ENCODE measurements around the gene ISCA2.
"Not testable (repeated sequence)": the region's sequence is repeated elsewhere in the genome, so short reads cannot be mapped to it uniquely, and the experiment has no call there.

The ISCA2 gene, protein sequence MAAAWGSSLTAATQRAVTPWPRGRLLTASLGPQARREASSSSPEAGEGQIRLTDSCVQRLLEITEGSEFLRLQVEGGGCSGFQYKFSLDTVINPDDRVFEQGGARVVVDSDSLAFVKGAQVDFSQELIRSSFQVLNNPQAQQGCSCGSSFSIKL

DNA sequence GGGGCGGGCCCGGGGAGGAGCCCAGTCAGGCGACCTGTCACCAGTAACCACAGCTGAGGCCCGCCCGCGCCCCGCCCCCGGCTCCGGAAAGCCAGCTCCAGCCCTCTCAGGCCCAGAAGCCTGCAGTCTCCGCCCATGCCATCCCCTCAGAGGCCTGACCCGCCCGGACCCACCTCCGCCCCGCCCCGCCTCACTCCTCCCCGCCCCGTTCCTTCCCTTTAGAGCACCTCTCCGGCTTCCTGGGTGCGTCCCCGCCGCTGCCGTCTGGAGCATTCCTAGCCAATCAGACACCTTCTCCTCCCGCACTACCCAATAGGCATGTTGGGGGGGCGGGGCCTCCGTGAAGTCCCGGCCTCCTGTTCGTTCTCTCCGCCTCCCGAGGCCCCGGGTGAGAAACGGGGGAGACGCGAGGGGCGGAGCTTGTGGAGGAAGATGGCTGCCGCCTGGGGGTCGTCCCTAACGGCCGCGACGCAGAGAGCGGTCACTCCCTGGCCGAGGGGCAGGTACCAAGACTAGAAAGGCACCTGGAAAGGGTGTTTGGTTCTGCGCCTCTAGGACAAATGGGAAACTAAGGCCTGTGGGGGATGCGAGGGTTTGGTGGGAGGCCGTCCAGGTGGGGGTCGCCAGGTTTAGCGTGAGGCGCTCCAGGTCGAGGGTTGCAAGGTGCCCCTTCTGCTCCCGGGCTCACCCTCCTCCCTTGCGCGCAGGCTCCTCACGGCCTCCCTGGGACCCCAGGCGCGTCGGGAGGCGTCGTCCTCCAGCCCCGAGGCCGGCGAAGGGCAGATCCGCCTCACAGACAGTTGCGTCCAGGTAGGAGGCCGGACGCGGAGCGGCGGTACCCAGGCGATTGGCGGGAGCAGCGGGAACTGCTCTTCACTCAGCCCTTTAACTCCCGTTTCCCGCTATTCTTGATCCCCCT, at the start of gene ISCA2:
Gene ISCA2 (plus strand): TSS at position 423 of the 919 bp plus-strand sequence. CDS start 10 bp downstream, at position 433.
- peak; percentile 98 for DNase-seq (ENCODE audit: low spot score)

DNA sequence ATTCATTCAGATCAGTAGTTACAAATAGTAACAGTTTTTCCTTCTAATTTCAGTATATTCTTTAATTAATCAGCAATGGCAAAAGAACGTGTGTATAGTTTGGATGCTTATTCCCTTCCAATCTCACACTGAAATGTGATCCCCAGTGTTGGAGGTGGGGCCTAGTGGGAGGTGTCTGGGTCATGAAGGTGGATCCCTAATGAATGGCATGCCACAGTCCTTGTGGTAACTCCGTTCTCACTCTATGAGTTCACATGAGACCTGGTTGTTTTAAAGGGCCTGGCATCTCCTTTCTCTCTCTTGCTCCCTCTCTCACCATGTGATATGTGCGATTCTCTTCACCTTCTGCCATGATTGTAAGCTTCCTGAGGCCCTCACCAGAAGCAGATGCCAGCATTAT, 48.7 kb upstream of the ISCA2 start:
- no peak for DNase-seq (ENCODE audit: low spot score)

DNA sequence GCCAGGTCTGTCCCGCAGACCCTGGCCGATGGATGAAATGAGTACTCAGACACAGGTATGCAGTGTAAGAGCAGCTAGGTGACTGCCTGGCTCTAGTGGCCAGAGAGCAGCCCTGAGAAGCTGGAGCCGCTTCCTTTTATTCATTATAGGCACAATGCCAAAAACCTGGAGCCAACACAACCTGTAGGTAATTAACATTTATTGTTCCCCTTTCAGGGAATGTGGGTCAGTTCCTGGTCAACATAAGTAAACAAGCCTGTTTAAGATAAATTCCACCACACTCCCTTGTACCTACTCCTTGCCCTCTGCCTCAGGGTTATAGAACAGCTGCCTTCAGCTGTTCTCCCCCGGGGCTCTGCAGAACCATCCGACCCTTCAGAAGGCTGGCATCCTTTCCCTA, 39.2 kb upstream of the ISCA2 start:
- not testable (repeated sequence) for DNase-seq (ENCODE audit: low spot score)

DNA sequence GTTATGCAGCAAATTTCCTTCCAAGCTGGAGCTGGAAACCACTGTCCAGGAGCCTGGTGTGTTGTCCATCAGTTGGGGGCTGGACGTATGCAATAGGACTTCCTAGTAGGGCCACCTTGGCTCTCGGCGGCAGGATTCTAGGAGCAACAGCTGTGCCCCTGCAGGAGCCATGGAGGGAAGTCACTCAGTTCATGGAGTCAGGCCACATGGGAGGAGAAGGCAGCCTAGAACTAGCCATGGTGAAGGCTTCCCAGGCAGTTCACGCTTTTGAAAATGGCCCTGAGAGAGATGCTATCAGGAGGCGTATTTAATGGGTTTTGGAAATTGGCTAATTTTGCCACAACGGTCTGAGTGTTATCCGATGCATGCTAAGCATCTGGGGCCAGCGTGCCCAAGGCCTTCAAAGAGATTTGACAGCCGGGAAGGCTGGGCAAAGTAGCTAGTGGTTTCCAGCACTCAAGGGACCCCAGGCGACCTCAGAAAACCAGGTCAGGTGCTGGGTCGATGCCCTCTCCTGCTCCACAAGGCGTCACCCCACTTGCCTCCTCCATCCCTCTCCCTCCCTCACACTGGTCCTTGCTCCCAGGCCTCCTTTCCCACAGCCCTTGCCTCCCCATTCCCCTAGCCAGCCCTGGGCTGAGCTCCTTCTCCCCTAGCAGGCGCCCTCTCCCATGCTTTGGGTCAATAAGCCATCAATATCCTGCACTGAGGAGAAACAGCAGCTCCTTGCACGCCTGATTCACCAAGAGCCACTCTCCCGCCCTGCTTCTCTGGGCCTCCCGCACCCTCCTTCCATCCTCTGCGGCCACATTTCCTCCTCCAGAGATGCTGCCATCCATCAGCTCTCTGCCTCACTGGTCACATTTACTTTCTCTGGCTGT, 36.6 kb upstream of the ISCA2 start:
- no peak for DNase-seq (ENCODE audit: low spot score)

DNA sequence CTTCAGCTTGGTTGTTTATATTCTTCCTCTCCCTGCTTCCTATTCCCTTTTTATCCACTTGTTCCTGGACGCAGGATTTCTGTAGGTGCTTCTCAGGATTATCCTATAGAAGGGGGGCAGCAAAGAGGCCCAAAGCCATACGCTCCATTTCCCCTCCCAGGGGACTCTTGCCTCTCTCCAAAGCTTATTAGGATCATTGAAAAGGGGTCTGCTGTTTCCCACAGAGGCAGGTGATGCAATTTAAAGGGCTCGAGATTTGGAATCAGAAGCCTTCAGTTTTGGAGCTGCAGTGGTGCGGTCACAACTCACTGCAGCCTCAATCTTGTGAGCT, 36.0 kb upstream of the ISCA2 start:
- DNase-seq (ENCODE audit: low spot score) = peak; percentile 69

DNA sequence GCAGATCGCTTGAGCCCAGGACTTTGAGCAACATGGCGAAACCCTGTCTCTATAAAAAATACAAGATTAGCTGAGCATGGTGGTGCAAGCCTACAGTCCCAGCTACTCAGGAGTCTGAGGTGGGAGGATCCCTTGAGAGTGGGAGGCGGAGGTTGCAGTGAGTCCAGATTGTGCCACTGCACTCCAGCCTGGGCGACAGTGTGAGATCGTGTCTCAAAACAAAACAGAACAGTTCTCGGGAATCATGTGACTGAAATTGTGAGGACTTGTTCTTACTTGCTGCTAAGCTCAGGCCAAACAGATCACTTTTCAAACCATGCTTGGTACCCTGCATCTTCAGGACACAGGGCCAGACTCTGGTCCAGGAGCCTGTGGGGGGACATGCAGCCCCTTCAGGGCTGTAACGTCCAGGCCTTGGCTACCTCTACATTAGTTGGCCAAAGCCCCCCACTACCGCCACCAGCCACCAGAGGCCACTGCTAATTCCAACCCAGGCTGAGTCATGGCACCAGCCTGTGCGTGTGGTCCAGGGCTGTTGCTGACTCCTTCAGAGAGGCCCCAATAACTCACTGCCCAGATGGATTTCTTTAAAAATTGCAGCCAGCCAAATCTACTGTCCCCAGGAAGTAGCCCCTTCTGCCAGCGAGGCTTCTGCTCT, 34.1 kb upstream of the ISCA2 start:
- peak; percentile 78 for DNase-seq (ENCODE audit: low spot score)

DNA sequence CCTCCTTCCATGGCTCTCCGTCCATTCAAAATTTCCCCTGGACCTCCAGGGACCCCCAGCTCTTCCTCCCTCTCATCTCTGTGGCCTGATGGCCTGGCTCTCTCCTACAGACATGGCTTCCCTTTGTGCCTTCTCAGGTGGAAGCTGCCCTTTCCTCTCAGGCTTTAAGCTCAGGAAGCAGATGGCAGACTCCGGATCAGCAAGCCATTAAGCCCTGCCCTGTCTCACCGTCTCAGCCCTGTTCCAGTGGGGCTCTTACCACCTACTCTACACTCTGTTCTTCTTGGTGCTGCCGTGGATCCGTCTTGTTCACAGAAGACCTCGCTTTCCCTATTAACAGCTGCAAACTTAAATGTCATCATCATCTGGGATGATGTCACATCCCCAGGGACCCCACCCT, 33.6 kb upstream of the ISCA2 start:
- DNase-seq (ENCODE audit: low spot score) = peak; percentile 81

DNA sequence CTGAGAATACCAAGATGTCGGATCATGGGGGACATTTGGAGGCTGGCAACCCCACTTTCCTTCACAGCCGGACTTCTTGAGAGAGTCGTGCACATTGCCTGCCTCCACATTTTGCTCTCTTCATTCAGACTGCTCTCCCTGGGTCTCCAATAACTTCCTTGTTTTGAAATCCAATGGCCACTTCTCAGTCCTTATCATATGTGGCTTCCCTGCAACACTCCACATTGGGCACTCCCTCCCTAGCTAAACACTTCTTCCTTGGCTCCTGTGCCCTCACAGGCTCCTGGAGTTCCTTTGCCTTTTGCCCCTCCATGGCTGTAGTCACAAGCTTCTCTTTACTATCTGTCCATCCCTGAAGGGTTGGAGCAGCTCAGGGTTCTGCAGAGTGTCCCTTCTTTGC, 30.6 kb upstream of the ISCA2 start:
- DNase-seq (ENCODE audit: low spot score) = no peak

DNA sequence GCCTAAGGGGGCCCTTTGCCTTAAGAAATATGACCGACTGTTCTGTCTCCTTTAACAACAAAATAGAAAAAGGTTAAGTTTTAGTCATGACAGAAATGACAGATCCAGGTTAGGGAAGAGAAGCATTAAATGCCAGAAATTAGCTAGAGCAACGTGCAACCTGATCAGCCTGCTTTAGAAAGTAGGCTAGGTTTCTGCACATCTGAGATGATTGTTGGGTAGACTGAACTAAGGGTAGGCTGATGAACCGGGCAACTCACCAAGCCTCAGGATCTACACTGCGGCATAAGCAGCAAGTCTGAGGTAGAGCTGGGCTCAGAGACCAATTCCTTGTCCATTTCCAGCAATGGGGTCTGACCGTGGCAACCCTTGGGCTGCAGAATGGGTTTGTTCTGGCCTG, 29.9 kb upstream of the ISCA2 start:
- no peak for DNase-seq (ENCODE audit: low spot score)

DNA sequence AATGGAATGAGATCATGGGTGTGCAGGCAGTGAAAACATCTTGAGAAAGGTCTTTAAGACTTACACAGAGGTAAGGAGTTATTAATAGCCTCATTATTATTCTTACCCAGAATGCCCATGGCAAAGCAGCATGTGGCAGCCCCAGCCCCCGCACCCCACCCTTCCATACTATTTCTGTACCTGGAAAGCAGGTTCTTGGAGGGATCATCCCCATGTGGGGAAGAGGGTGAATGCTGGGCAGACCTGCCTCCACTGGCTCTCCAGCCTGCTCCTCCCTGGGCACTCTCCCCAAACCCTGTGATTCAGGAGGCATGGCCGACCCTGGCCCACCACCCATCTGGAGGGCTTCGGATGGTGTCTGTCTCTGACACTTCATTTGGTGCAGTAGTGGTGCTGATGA, 28.8 kb upstream of the ISCA2 start:
- DNase-seq (ENCODE audit: low spot score) = no peak

DNA sequence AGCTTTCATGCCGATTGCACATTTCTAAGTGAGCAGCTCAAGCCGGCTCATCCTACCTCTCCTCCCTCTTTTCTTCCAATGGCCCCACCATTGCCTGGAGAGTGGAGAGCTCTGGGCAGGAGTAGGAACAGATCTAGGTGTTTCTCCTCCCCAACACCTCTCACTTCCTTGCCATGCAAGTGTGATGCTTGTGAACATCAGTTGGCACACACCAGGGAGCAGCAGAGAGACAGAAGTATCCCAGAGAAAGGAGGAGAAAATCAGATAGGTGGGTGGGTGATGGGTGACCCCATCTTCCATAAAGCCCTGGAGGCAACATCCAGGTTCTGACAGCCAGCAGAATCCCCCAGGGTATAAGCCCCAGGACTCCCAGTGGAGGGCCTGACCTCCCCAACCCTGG, 28.2 kb upstream of the ISCA2 start:
- no peak for DNase-seq (ENCODE audit: low spot score)

DNA sequence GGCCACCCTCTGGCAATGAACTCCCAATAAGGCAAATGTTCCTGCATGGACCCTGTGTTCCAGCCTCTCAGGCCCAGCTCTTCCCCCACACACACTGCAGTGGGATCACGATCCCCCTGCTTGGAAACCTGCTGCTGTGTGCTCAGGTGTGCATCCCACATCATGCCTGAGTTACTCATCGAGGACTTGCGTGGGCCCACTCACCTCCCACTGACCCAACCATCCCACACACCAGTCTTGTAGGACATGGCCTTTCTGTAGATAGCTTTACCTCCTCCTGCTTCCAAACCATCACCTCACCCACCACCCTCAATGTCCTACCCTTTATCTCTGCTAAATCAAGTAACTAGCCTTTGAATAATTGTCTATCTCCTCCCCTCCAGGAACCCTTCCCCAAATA, 25.1 kb upstream of the ISCA2 start:
- no peak for DNase-seq (ENCODE audit: low spot score)

DNA sequence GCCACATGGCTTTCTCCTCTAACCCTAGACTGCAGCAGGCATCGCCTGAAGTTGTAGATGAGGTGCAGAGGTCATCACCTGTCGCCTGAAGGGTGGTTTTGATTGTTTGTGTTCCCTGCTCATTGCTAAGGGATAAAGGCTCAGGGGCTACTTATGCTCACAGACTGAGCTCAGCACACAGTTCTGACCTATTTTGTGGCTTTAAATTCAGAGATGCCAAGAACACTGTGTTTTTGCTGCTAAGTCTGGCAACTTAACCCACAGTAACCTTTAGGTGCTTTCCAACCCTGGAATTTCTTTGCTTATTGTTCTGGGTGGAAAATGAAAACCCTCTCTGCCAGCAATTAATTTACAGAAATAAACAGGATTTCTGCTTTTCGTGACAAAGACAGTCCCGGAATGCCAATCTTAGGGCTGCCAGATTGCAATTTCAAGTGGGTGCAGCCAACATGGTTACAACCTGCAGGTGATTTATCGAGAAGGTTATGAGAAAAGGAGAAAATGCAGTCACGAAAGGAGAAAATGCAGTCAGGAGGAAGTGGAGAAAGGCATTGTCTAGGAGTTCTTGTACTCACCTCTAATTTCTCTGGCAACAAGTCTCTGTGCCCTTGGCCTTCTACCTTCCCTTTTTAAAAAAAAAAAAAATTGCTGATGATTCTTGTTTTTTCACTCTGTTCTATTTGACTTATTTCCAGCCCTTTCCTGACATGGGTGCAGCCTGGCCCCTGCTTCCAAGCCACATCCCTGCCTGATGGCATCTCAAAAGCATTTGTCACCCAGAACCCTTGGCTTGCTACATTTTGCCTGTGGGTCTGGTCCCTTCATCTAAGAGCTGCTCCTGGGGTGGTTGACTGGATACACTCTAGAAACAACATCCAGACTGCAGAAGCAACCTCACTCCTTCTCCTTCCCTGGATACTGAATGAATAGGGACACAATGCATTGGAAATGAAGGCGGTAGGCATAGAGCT, 23.7 kb upstream of the ISCA2 start:
- no peak for DNase-seq (ENCODE audit: low spot score)

DNA sequence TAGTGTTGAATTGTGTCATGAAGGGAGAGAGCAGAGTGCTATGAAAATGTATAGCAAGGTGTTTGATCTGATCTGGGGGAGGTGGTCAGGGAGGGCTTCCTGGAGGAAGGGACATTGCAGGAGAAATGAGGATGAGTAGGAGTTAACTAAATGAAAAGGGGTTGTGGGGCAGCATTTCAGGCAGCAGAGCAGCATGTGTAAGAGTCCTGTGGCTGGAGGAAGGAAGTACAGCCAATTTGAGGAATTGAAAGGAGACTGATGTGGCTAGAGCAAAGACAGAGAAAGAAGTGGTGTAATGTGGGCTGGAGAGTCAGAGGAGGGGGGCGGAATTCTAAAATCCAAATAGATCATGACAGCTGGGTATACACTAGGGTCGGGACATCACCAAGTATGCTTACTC, 21.0 kb upstream of the ISCA2 start:
- DNase-seq (ENCODE audit: low spot score) = no peak

DNA sequence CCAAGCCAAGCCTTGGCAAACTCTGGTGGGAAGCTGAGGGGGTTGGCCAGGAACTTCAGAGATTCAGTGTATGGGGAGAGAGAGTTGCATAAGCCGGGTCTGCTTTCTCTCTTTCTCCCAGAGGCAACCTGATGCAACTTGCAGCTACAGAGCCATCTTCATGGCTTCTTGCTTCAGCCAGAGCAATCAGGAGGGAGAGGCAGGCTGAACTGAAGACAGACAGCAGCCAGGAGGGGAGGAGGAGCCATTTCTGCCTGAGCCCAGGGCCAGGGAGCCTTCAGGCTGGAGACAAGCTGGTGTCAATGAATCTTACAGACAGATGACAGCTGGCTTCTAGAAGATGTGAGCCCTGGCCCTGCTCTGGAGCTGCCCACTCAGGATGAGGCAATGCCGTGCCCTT, 19.2 kb upstream of the ISCA2 start:
- DNase-seq (ENCODE audit: low spot score) = no peak

DNA sequence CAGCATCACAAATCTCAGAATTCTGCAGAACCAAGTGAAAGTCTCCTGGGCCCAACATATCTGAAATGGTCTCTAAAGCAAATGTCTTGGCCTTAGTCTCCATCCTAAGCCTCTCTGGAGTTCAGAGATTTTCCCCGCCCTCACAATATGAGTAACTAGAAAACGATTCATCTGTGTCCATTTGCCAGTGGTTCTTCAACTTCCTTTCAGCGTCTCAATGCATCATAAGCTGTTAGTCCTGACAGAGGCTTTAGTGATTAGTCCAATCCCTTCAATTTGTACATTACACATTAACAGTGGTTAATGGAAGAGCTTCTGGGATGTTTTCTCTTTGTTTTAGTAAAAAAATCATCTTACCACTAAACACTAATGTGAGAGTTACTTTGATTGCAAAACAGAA, 17.9 kb upstream of the ISCA2 start:
- no peak for DNase-seq (ENCODE audit: low spot score)

DNA sequence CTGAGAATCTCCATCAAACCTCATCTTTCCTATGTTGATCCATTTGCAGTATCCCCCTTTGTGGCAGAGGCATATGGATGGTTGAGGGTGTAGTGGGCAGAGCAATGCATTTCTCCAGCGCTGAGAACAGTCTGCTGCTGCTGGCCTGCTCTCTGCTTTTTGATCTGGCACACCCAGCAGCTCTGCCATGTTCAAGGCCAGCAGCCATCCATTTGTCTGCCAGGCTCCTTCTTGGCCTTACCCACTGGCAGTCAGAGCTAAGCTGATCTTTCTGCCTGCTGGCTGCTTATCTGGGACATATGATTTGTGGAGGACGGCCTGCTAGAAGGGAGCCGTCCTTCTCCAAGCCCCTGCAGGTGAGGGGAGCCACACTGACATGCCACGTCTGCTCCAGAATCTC, 17.5 kb upstream of the ISCA2 start:
- no peak for DNase-seq (ENCODE audit: low spot score)

DNA sequence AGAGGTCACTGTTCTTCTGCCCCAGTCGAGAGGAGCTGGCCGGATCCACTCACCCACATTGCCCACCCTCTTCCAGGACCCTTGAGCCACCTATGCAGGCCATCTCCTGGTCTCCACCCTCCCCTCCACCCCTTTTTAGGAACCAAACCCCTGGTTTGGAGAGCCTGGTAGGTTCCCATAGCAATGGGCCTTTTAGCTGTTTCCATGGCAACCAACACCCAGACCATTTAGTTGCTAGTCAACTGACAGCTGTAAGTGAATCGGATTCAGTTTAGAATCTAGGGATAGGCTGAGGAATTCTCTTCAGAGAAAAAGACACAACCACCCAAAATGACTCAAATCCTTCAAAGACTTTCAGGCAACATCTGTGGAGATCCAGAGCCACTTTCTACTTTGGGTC, 17.0 kb upstream of the ISCA2 start:
- DNase-seq (ENCODE audit: low spot score) = no peak

DNA sequence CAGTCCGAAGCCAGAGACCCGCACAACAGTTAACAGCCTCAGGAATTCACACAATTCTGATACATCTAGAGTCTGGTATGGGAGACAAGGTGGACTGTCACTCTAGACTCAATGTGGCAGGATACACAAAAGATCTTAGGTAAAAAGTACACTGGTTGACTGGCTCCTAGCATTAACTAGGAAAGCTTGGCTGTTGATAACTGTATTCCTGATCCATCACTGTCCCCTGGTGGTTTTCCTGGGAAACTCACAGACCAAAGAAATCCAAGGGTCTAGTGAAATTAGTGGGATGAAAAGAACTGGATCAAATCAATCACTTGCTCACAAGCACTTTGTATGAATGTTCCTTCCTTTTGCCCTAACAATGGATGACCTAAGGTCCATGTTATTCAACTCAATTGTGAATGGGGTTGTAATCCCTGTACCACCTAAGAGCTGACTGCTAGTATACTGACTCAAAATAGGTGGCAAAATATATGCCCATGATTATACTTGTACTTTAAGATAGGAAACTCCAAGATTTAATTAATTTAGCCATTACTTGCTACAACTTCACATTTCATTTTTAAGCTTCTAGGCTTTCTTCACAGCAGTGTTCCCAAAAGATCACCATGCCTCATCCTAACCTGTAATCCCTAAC, 14.4 kb upstream of the ISCA2 start:
- DNase-seq (ENCODE audit: low spot score) = peak; percentile 57

DNA sequence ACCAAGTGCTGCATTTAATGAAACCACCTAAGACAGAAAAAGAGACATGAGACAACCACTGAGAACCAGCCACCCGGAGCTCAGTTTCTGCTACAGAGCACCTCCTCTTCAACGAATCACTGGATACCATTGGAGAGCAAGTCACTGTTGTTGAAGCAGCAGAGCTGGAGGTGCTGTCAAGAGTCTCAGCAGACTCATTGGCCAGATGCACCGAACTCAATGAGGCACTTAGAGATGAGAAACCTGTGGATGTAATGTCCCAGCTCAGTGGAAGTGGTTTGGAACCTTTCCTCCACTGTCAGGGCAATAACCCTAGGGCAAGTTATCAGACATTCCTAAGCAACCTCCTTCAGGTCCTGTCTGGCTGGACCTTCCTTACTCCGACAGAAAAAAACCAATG, 13.5 kb upstream of the ISCA2 start:
- DNase-seq (ENCODE audit: low spot score) = no peak

DNA sequence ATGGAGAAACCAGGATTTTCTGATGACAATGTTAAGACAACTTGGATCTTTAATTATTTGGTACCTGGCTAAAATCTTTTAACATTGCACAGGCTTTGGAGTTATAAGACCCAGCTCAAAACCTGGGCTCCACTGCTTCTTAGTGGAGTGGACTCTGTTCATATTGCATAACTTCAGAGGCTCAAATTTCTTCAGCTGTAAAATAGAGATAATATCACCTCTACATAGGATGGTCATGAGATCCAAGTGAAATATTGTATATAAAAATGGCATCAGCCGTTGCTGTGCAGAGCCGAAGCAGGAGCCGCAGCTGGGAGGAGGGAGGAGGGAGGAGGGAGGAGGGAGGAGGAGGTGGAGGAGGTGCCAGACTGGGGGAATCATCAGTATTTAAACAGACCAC, 11.0 kb upstream of the ISCA2 start:
- no peak for DNase-seq (ENCODE audit: low spot score)
